KG1 (cell line): ENCODE results near the gene ALG3.

Source experiments
- DNase-seq: peaks from one replicate; lab custom pipeline; 2025; lab: John Stamatoyannopoulos, UW

The ALG3 gene

GRCh38 chr3:184259878-184260723 lies 11.3 kb upstream of the ALG3 start:
- no peak for DNase-seq

GRCh38 chr3:184259396-184259877 lies 10.7 kb upstream of the ALG3 start:
- no peak for DNase-seq

- DNase-seq: no peak
These were observed 10.2 kb upstream of the ALG3 start for GRCh38 chr3:184258926-184259325.

GRCh38 chr3:184257083-184257915 lies 8.5 kb upstream of the ALG3 start:
- DNase-seq: no peak

- DNase-seq: no peak
These were observed 6.7 kb upstream of the ALG3 start for GRCh38 chr3:184255291-184256039.

- peak; percentile 96 for DNase-seq
These were observed 1.5 kb upstream of the ALG3 start for GRCh38 chr3:184250167-184250828.

GRCh38 chr3:184249412-184250166 lies 827 bp upstream of the ALG3 start, which contains the start of gene EEF1AKMT4:
EEF1AKMT4 (plus strand) TSS chr3:184249672; CDS start chr3:184249695, 23 bp downstream.
- DNase-seq: peak; percentile 93

- no peak for DNase-seq
These were observed 6.5 kb downstream of the ALG3 start for GRCh38 chr3:184242297-184242685.

GRCh38 chr3:184241447-184242296 lies 7.1 kb downstream of the ALG3 start:
- DNase-seq: no peak

GRCh38 chr3:184241141-184241446 lies 7.7 kb downstream of the ALG3 start:
- no peak for DNase-seq

- no peak for DNase-seq
These were observed 8.2 kb downstream of the ALG3 start for GRCh38 chr3:184240384-184241140.

- no peak for DNase-seq
These were observed 9.1 kb downstream of the ALG3 start for GRCh38 chr3:184239708-184240107.

- no peak for DNase-seq
These were observed 9.5 kb downstream of the ALG3 start for GRCh38 chr3:184239221-184239620.

- DNase-seq: no peak
These were observed 10.4 kb downstream of the ALG3 start for GRCh38 chr3:184238246-184238818.

GRCh38 chr3:184237807-184238206 lies 11.0 kb downstream of the ALG3 start:
- no peak for DNase-seq

GRCh38 chr3:184237211-184237610 lies 11.6 kb downstream of the ALG3 start:
- no peak for DNase-seq

GRCh38 chr3:184236636-184237035 lies 12.1 kb downstream of the ALG3 start:
- DNase-seq: no peak

GRCh38 chr3:184236033-184236410 lies 12.7 kb downstream of the ALG3 start:
- no peak for DNase-seq
